ENCODE data around the gene OR52E6.

OR52E6 gene

GRCh38 chr11:5831196-5831829 lies 10.4 kb downstream of the OR52E6 start:
- no peak for ATAC-seq (replicated peaks)
- H3K4me1 Mint-ChIP-seq (ENCODE audit: low read depth in 2 of 2), result no peaks in the 10 kb centered on the region

GRCh38 chr11:5818245-5818886 lies 23.3 kb downstream of the OR52E6 start:
- Mint-ChIP-seq H3K9me3 (no peaks in the 10 kb centered on the region), H3K4me3 (peak overlapping the region; percentile 66 to 77), H3K4me1 (ENCODE audit: low read depth in 2 of 2) (peaks cover 2 to 8% of the 10 kb centered on the region in 2 donors), H3K36me3 (ENCODE audit: insufficient read depth) (no peaks in the 10 kb centered on the region), H3K27me3 (peaks cover 5 to 9% of the 10 kb centered on the region in 2 donors), H3K27ac (peak overlapping the region; percentile 44 to 77)
- ATAC-seq (replicated peaks), result no peak
- no peak for DNase-seq

More at GRCh38 chr11:5831196-5831829, 10.4 kb downstream of the OR52E6 start:
- Mint-ChIP-seq H3K9me3 (no peaks in the 10 kb centered on the region), H3K27me3 (peaks cover 21 to 24% of the 10 kb centered on the region in 2 donors), H3K27ac (no peak overlapping the region), H3K36me3 (ENCODE audit: insufficient read depth) (peaks cover 2% of the 10 kb centered on the region), H3K4me3 (no peak overlapping the region)
- DNase-seq, result no peak

GRCh38 chr11:5815534-5815933 lies 26.2 kb downstream of the OR52E6 start:
- H3K27me3 Mint-ChIP-seq, result peaks cover 3 to 9% of the 10 kb centered on the region in 2 donors
- ATAC-seq (replicated peaks), result no peak
- H3K4me1 Mint-ChIP-seq (ENCODE audit: low read depth in 2 of 2), result peaks cover 2 to 8% of the 10 kb centered on the region in 2 donors

GRCh38 chr11:5809905-5810795 lies 31.5 kb downstream of the OR52E6 start:
- no peak for ATAC-seq (replicated peaks)
- Mint-ChIP-seq H3K27me3 (peaks cover 29 to 39% of the 10 kb centered on the region in 2 donors), H3K27ac (no peak overlapping the region), H3K4me1 (ENCODE audit: low read depth in 2 of 2) (peaks cover 8 to 11% of the 10 kb centered on the region in 2 donors), H3K36me3 (ENCODE audit: insufficient read depth) (no peaks in the 10 kb centered on the region), H3K4me3 (no peak overlapping the region), H3K9me3 (no peaks in the 10 kb centered on the region)
- DNase-seq, result no peak

More at GRCh38 chr11:5815534-5815933, 26.2 kb downstream of the OR52E6 start:
- no peak for DNase-seq
- no peaks in the 10 kb centered on the region for H3K36me3 Mint-ChIP-seq (ENCODE audit: insufficient read depth)
- H3K9me3 Mint-ChIP-seq, result no peaks in the 10 kb centered on the region
- no peak overlapping the region for H3K27ac Mint-ChIP-seq
- H3K4me3 Mint-ChIP-seq, result no peak overlapping the region

GRCh38 chr11:5809122-5809519 lies 32.6 kb downstream of the OR52E6 start:
- DNase-seq (no peak), ATAC-seq (replicated peaks) (peak; percentile 26)
- H3K4me3 Mint-ChIP-seq, result peak overlapping the region; percentile 84 to 87
- no peaks in the 10 kb centered on the region for H3K9me3 Mint-ChIP-seq
- peaks cover 8 to 11% of the 10 kb centered on the region in 2 donors for H3K4me1 Mint-ChIP-seq (ENCODE audit: low read depth in 2 of 2)
- peak overlapping the region; percentile 47 to 81 for H3K27ac Mint-ChIP-seq
- H3K36me3 Mint-ChIP-seq (ENCODE audit: insufficient read depth), result no peaks in the 10 kb centered on the region
- peaks cover 29 to 43% of the 10 kb centered on the region in 2 donors for H3K27me3 Mint-ChIP-seq

- Mint-ChIP-seq H3K36me3 (ENCODE audit: insufficient read depth) (no peaks in the 10 kb centered on the region), H3K9me3 (no peaks in the 10 kb centered on the region), H3K27ac (peak within 1 kb of the TSS; percentile 47 to 81), H3K4me1 (ENCODE audit: low read depth in 2 of 2) (peaks cover 8 to 11% of the 10 kb centered on the region in 2 donors), H3K27me3 (peaks cover 29 to 45% of the 10 kb centered on the region in 2 donors), H3K4me3 (peak within 1 kb of the TSS; percentile 84 to 87)
- DNase-seq, result peak; percentile 69 to 74 (median 70)
- ATAC-seq (replicated peaks), result peak; percentile 94
Measured at GRCh38 chr11:5808500-5809121, 33.1 kb downstream of the OR52E6 start, which contains the start of gene OR52N2. OR52N2 (plus strand) TSS chr11:5808924; CDS start chr11:5820336, 11,412 bp downstream.

- H3K4me1 Mint-ChIP-seq (ENCODE audit: low read depth in 2 of 2), result peaks cover 8 to 11% of the 10 kb centered on the region in 2 donors
- no peak for DNase-seq
- H3K27ac Mint-ChIP-seq, result no peak overlapping the region
- peaks cover 29 to 52% of the 10 kb centered on the region in 2 donors for H3K27me3 Mint-ChIP-seq
- H3K4me3 Mint-ChIP-seq, result no peak overlapping the region
- H3K36me3 Mint-ChIP-seq (ENCODE audit: insufficient read depth), result no peaks in the 10 kb centered on the region
- no peak for ATAC-seq (replicated peaks)
- no peaks in the 10 kb centered on the region for H3K9me3 Mint-ChIP-seq
Measured at GRCh38 chr11:5807580-5807979, 34.1 kb downstream of the OR52E6 start.

- no peak overlapping the region for H3K4me3 Mint-ChIP-seq
- H3K9me3 Mint-ChIP-seq, result no peaks in the 10 kb centered on the region
- peaks cover 30 to 49% of the 10 kb centered on the region in 2 donors for H3K27me3 Mint-ChIP-seq
- no peak overlapping the region for H3K27ac Mint-ChIP-seq
- ATAC-seq (replicated peaks), result no peak
- no peaks in the 10 kb centered on the region for H3K36me3 Mint-ChIP-seq (ENCODE audit: insufficient read depth)
- DNase-seq, result no peak
- H3K4me1 Mint-ChIP-seq (ENCODE audit: low read depth in 2 of 2), result peaks cover 4 to 7% of the 10 kb centered on the region in 2 donors
Measured at GRCh38 chr11:5803982-5804381, 37.7 kb downstream of the OR52E6 start.

GRCh38 chr11:5796541-5796940 lies 45.2 kb downstream of the OR52E6 start:
- no peak for DNase-seq
- Mint-ChIP-seq H3K27me3 (peaks cover 42 to 46% of the 10 kb centered on the region in 2 donors), H3K4me1 (ENCODE audit: low read depth in 2 of 2) (no peaks in the 10 kb centered on the region)

GRCh38 chr11:5791165-5791564 lies 50.5 kb downstream of the OR52E6 start, which contains the start of gene OR52N1:
OR52N1 (minus strand) TSS chr11:5791265; CDS start chr11:5788816, 2,449 bp downstream.
- H3K4me1 Mint-ChIP-seq (ENCODE audit: low read depth in 2 of 2), result no peaks in the 10 kb centered on the region
- ATAC-seq (replicated peaks) (no peak), DNase-seq (no peak)
- no peak within 1 kb of the TSS for H3K4me3 Mint-ChIP-seq
- H3K27me3 Mint-ChIP-seq, result peaks cover 21 to 23% of the 10 kb centered on the region in 2 donors
- H3K36me3 Mint-ChIP-seq (ENCODE audit: insufficient read depth), result no peaks in the 10 kb centered on the region
- no peak within 1 kb of the TSS for H3K27ac Mint-ChIP-seq
- no peaks in the 10 kb centered on the region for H3K9me3 Mint-ChIP-seq

More at GRCh38 chr11:5796541-5796940, 45.2 kb downstream of the OR52E6 start:
- ATAC-seq (replicated peaks), result no peak
- H3K36me3 Mint-ChIP-seq (ENCODE audit: insufficient read depth), result no peaks in the 10 kb centered on the region
- no peak overlapping the region for H3K4me3 Mint-ChIP-seq
- H3K9me3 Mint-ChIP-seq, result no peaks in the 10 kb centered on the region
- H3K27ac Mint-ChIP-seq, result no peak overlapping the region

Measured in effector memory CD8-positive, alpha-beta T cell (primary cell).